Sigmoid colon (tissue), 4 donors: ENCODE data around the gene SLFNL1.

Experiments used
- CTCF ChIP-seq, 4 experiments: fragments of 450-650 bp in 3 of 4; fragments of 200-600 bp in 1 of 4; IDR thresholded peaks; one replicate each; pipeline ENCODE4 v1.5.1; 2016 to 2019; ENCODE audit warnings: antibody characterized with exemption in 4 of 4, mild to moderate bottlenecking in 3 of 4, moderate library complexity in 2 of 4
- POLR2A ChIP-seq, 2 donors: fragments of 450-650 bp; IDR thresholded peaks; one replicate each; pipeline ENCODE4 v1.6.1; 2016; ENCODE audit warnings: antibody characterized with exemption in 2 of 2, mild to moderate bottlenecking in 2 of 2, moderate library complexity in 2 of 2
- POLR2AphosphoS5 ChIP-seq, 4 donors: sonication (generic); formaldehyde crosslinking; IDR thresholded peaks; one replicate each; pipeline ENCODE4 v1.6.1; 2017; ENCODE audit warnings: antibody characterized with exemption in 4 of 4

GRCh38 chr1:41022424-41022823, 899 bp upstream of the SLFNL1 start:
- TF ChIP-seq POLR2A (IDR thresholded peaks at IDR 0.05) (no peak), CTCF (IDR thresholded peaks at IDR 0.05) (no peak), POLR2AphosphoS5 (IDR thresholded peaks at IDR 0.05) (no peak)
